Measurements from ENCODE around the gene SLC39A8.

Gene SLC39A8

GRCh38 chr4:102316585-102316984, 28.7 kb downstream of the SLC39A8 start:
- no peak for TF ChIP-seq CTCF (IDR thresholded peaks at IDR 0.05; ENCODE audit: low read length, missing control alignments)
- no peak for DNase-seq (ENCODE audit: low read depth)
- no peak overlapping the region for H3K4me3 ChIP-seq (replicated peaks; ENCODE audit: low read depth, low read length)

DNA sequence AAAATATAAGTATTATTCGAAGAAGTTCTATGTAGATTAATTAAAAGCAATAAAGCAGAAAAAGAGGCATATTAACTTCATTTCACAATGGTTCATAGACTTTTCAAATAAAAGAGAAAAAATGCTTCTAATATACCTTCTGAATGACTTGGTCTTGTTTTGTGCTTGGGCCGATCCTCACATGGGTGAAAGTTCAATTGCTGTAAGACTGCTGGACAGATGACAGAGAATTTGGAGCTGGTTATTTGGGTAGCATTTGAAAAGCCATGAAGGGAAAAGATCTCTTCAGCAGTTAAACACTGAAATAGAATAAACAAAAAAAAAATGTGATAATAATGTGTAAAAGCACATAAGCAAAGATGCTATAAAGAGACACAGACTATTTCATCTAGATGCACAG, 29.8 kb downstream of the SLC39A8 start:
- no peak for DNase-seq (ENCODE audit: low read depth)
- no peak overlapping the region for H3K4me3 ChIP-seq (replicated peaks; ENCODE audit: low read depth, low read length)
- no peak for TF ChIP-seq CTCF (IDR thresholded peaks at IDR 0.05; ENCODE audit: low read length, missing control alignments)

DNA sequence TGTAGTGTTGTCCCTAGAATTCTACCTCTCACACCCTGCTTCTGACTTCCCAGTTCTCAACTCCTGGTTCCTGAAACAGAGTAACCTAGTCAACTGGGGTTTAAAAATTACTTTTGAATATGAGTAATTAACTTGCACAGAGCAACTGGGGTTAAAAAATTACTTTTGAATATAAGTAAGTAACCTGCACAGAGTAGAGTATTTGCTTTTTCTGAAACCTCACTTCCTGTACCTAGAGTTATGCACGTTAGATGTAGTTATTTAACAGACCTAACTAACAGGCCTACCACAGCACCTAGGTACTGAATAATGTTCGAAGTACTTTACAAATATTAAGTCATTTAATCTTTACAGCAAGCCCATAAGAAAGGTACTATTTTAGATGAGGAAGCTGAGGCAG, 32.9 kb downstream of the SLC39A8 start:
- no peak for DNase-seq (ENCODE audit: low read depth)
- no peak for TF ChIP-seq CTCF (IDR thresholded peaks at IDR 0.05; ENCODE audit: low read length, missing control alignments)
- no peak overlapping the region for H3K4me3 ChIP-seq (replicated peaks; ENCODE audit: low read depth, low read length)

GRCh38 chr4:102311912-102312311, 33.4 kb downstream of the SLC39A8 start:
- H3K4me3 ChIP-seq (replicated peaks; ENCODE audit: low read depth, low read length): no peak overlapping the region
- no peak for TF ChIP-seq CTCF (IDR thresholded peaks at IDR 0.05; ENCODE audit: low read length, missing control alignments)
- peak; percentile 15 for DNase-seq (ENCODE audit: low read depth)

DNA sequence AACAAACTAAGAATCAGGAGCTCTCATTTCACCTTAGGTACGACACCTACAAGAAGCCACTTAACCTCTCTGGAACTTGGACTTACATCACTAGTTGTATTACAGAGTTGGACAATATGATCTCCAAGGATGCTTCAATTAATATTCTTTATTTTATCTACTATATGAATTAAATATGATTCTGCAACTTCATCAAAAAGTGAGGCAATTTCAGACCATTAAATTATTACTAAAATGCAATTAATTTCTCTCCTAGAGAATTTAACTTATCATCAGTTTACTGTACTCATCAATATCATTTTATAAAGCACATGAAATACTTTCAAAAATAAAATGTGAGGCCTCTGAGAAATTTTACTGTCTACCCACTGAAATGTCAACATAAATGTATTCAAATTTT, 33.9 kb downstream of the SLC39A8 start:
- no peak for DNase-seq (ENCODE audit: low read depth)
- no peak for TF ChIP-seq CTCF (IDR thresholded peaks at IDR 0.05; ENCODE audit: low read length, missing control alignments)
- H3K4me3 ChIP-seq (replicated peaks; ENCODE audit: low read depth, low read length): no peak overlapping the region

- no peak for TF ChIP-seq CTCF (IDR thresholded peaks at IDR 0.05; ENCODE audit: low read length, missing control alignments)
- H3K4me3 ChIP-seq (replicated peaks; ENCODE audit: low read depth, low read length): no peak overlapping the region
- peak; percentile 57 for DNase-seq (ENCODE audit: low read depth)
Observed at GRCh38 chr4:102308032-102308799, 37.1 kb downstream of the SLC39A8 start.

DNA sequence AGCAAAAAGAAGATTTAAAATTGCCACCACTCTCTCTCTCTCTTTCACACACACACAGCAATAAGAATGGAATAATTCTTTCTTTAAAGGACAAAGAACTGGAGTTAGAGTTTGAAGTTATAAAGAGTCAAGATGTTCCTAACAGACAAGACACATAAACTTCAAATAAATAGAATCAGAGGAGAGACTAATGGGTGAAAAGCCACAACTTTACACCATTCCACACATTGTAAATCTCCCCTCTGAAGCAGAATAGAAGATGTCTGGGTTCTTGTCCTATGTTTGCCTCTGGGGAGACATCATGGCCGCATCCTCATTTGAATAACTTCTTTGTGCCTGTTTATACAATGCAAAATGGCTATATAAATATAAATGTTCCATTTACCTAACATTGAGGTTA, 39.6 kb downstream of the SLC39A8 start:
- no peak for TF ChIP-seq CTCF (IDR thresholded peaks at IDR 0.05; ENCODE audit: low read length, missing control alignments)
- DNase-seq (ENCODE audit: low read depth): no peak
- H3K4me3 ChIP-seq (replicated peaks; ENCODE audit: low read depth, low read length): no peak overlapping the region
